Endothelial cell of umbilical vein (primary cell): Measurements from ENCODE around the gene CXCR5. TPM values are rescaled to one million over a fixed set of nuclear protein-coding genes. Genes with fewer than 3 reads are reported as not detected.

Source experiments
- BruUV-seq: library from RNA; stranded (reverse); fragments of 400-500 nt; replicated peaks from 2 replicates; lab custom pipeline; 2021; lab: Mats Ljungman, UMichigan
- CTCF ChIA-PET: fragments of 300-600, 350-600 bp; sonication (Branson Sonifier 250); formaldehyde crosslinking; loops from one replicate; lab custom pipeline; 2021; ENCODE audit warnings: antibody characterized with exemption, inconsistent platforms; lab: Charles Lee
- POLR2A ChIA-PET: fragments of 300-600, 350-600 bp; sonication (Branson Sonifier 250); formaldehyde crosslinking; loops from one replicate; lab custom pipeline; 2021; ENCODE audit warnings: antibody characterized with exemption, inconsistent platforms; lab: Charles Lee
- DNase-seq: peaks from one replicate; pipeline ENCODE4 v3.0.0-alpha.2; 2011; ENCODE audit warnings: low read depth, low spot score
- FAIRE-seq: peaks from 2 replicates; lab custom pipeline; 2011; peaks lifted over from hg19 to GRCh38; lab: Jason Lieb, UNC
- H2AFZ ChIP-seq: 2 replicates; pipeline ENCODE4 v1.6.0; 2012; ENCODE audit warnings: low read depth, low read length, control low read depth, inconsistent platforms
- H3K27ac ChIP-seq: 2 replicates; pipeline ENCODE4 v1.5.1; 2011; ENCODE audit warnings: low read depth, mild to moderate bottlenecking, control low read depth, low read length, moderate library complexity; ENCODE audit not compliant: insufficient read depth
- H3K27me3 ChIP-seq, 2 experiments: 2 replicates each; pipeline versions ENCODE4 v1.6.0 to v1.6.1; 2011; ENCODE audit warnings: low read length in 2 of 2, mixed read lengths in 1 of 2; ENCODE audit not compliant: control insufficient read depth in 2 of 2, insufficient read depth in 2 of 2
- H3K36me3 ChIP-seq, 2 experiments: 2 replicates in 1 of 2; 3 replicates in 1 of 2; pipeline ENCODE4 v1.5.1; 2011; ENCODE audit warnings: low read length in 2 of 2, mild to moderate bottlenecking in 1 of 2, moderate library complexity in 1 of 2; ENCODE audit not compliant: control insufficient read depth in 2 of 2, insufficient read depth in 2 of 2; ENCODE audit errors: extremely low read depth in 1 of 2
- H3K4me1 ChIP-seq: 3 replicates; pipeline ENCODE4 v1.5.1; 2011; ENCODE audit warnings: mild to moderate bottlenecking, low read length; ENCODE audit not compliant: control insufficient read depth, insufficient read depth; ENCODE audit errors: extremely low read depth
- H3K4me2 ChIP-seq: 2 replicates; pipeline ENCODE4 v1.6.1; 2011; ENCODE audit warnings: low read length, control low read depth, mixed read lengths; ENCODE audit not compliant: insufficient read depth
- H3K4me3 ChIP-seq, 3 experiments: fragments of 200-600 bp in 1 of 3; sonication (generic), shearing (Covaris generic) in 1 of 3; replicated peaks in 1 of 3; 2 replicates each; pipeline ENCODE4 v1.5.1; 2011 to 2016; ENCODE audit warnings: control low read depth in 3 of 3, low read length in 3 of 3, mild to moderate bottlenecking in 2 of 3, inconsistent platforms in 1 of 3, low read depth in 1 of 3, moderate library complexity in 1 of 3; ENCODE audit not compliant: insufficient read depth in 1 of 3
- H3K79me2 ChIP-seq: 2 replicates; pipeline ENCODE4 v1.6.0; 2012; ENCODE audit warnings: low read length, inconsistent platforms; ENCODE audit not compliant: control insufficient read depth, insufficient read depth
- H3K9ac ChIP-seq: replicated peaks from 2 replicates; pipeline ENCODE3; 2011; ENCODE audit warnings: low read length, control low read depth; ENCODE audit not compliant: insufficient read depth; ENCODE audit errors: extremely low read depth
- H3K9me1 ChIP-seq: replicated peaks from 3 replicates; pipeline ENCODE4 v1.6.0; 2011; ENCODE audit warnings: mild to moderate bottlenecking, low read length; ENCODE audit not compliant: control insufficient read depth, insufficient read depth; ENCODE audit errors: extremely low read depth
- H3K9me3 ChIP-seq: replicated peaks from 2 replicates; pipeline ENCODE4 v1.5.1; 2012; ENCODE audit warnings: low read length, inconsistent platforms; ENCODE audit not compliant: control insufficient read depth, insufficient read depth
- H4K20me1 ChIP-seq: replicated peaks from 2 replicates; pipeline ENCODE3; 2011; ENCODE audit warnings: mild to moderate bottlenecking, low read length; ENCODE audit not compliant: control insufficient read depth, insufficient read depth; ENCODE audit errors: extremely low read depth
- CTCF ChIP-seq, 2 donors: IDR thresholded peaks; 1 replicate in 1 of 2; 2 replicates in 1 of 2; pipeline ENCODE4 v1.5.1; 2011; ENCODE audit warnings: low read length in 2 of 2, mild to moderate bottlenecking in 2 of 2, moderate library complexity in 2 of 2, control low read depth in 1 of 2, inconsistent platforms in 1 of 2, low read depth in 1 of 2; ENCODE audit not compliant: insufficient read depth in 1 of 2; ENCODE audit errors: extremely low read depth in 1 of 2
- EZH2 ChIP-seq: IDR thresholded peaks from 2 replicates; pipeline ENCODE4 v1.6.1; 2012; ENCODE audit warnings: borderline replicate concordance, low read depth, mild to moderate bottlenecking, moderate library complexity, low read length, inconsistent platforms; ENCODE audit not compliant: severe bottlenecking
- FOS ChIP-seq: IDR thresholded peaks from 2 replicates; pipeline ENCODE4 v1.6.1; 2011; ENCODE audit warnings: mild to moderate bottlenecking, low read length, moderate library complexity, borderline replicate concordance; ENCODE audit not compliant: insufficient read depth
- GATA2 ChIP-seq: IDR thresholded peaks from 2 replicates; pipeline ENCODE4 v1.7.0; 2011; ENCODE audit warnings: low read depth, mild to moderate bottlenecking, moderate library complexity, mixed read lengths, low read length; ENCODE audit not compliant: insufficient read length, insufficient read depth
- POLR2A ChIP-seq: IDR thresholded peaks from 2 replicates; pipeline ENCODE4 v1.6.1; 2012; ENCODE audit warnings: low read depth, mild to moderate bottlenecking, control low read depth, low read length
- POLR2AphosphoS5 ChIP-seq: IDR thresholded peaks from 2 replicates; pipeline ENCODE4 v1.6.1; 2012; ENCODE audit warnings: low read depth, mild to moderate bottlenecking, control low read depth, low read length, moderate library complexity; ENCODE audit not compliant: insufficient read depth
- dilution Hi-C: fragments of 300-500 bp; cut with MboI; formaldehyde crosslinking; loops from one replicate; pipeline ENCODE4 v1.15.0; 2019; ENCODE audit warnings: low sequenced_read_pairs; ENCODE audit not compliant: extremely low pct_ligation_motif_present
- intact Hi-C: fragments of 100-400 bp; cut with micrococcal nuclease; formaldehyde crosslinking; loops from one replicate; pipeline ENCODE4 v1.10.0; 2022
- polyA plus RNA-seq, 4 experiments: library from polyadenylated mRNA; depleted of rRNA in 3 of 4; stranded (reverse) in 3 of 4; unstranded in 1 of 4; fragments of >200 nt; gene quantifications; 2 replicates each; pipeline versions ENCODE4 v1.2.1 to v1.2.3, GENCODE V29; 2011 to 2012; ENCODE audit warnings: missing spikeins in 1 of 4
- total RNA-seq: library from RNA; stranded (reverse); gene quantifications from 2 replicates; pipeline ENCODE4 v1.2.3, GENCODE V29; 2021

Gene CXCR5
- total and polyA plus RNA-seq, 2 donors (not counting 3 experiments of a cell fraction or from before 2014, with no cell fraction given), result not detected

GRCh38 chr11:118923721-118924587 is 40.3 kb downstream of the CXCR5 start:
- intact Hi-C loops (no loop called here), dilution Hi-C loops (no loop called here)
- DNase-seq, result no peak
- Histone ChIP-seq H3K9ac (peak overlapping the region; percentile 3), H3K4me2 (peak overlapping the region; percentile 66), H3K9me3 (no peaks in the 10 kb centered on the region), H4K20me1 (no peaks in the 10 kb centered on the region), H2AFZ (no peak overlapping the region), H3K79me2 (peaks cover 53% of the 10 kb centered on the region), H3K27ac (no peak overlapping the region), H3K9me1 (no peaks in the 10 kb centered on the region), H3K36me3 (no peaks in the 10 kb centered on the region), H3K4me3 (peak overlapping the region; percentile 0 to 84 (median 44)), H3K4me1 (peaks cover 56% of the 10 kb centered on the region), H3K27me3 (no peaks in the 10 kb centered on the region)
- ChIA-PET CTCF (interaction anchor here (1.7 to 10.6 kb wide), 2 partner anchors 12 to 23 kb away, joined by 4 to 330 read pairs; no protein-coding TSS in a partner anchor), POLR2A (interaction anchor here (0.5 to 2.7 kb wide), 3 partner anchors 13 to 312 kb away, joined by 5 to 52 read pairs (median 6); no protein-coding TSS in a partner anchor)
- FAIRE-seq, result peak; percentile 18
- no peak for TF ChIP-seq FOS
- TF ChIP-seq POLR2A, result no peak
- TF ChIP-seq GATA2, result no peak
- TF ChIP-seq CTCF (IDR thresholded peaks at IDR 0.05; ENCODE audit: extremely low read depth in 1 of 2, insufficient read depth in 1 of 2, low read depth in 1 of 2, low read length in 2 of 2), result no peak
- TF ChIP-seq EZH2, result no peak
- TF ChIP-seq POLR2AphosphoS5, result no peak
- no TSS peak for BruUV-seq
